Kidney glomerular epithelial cell (primary cell): ENCODE measurements around the gene ZNF248.
"Not testable (repeated sequence)": the region's sequence is repeated elsewhere in the genome, so short reads cannot be mapped to it uniquely, and the experiment has no call there.

Experiments
- DNase-seq: peaks from one replicate; lab custom pipeline; 2025; lab: John Stamatoyannopoulos, UW

ZNF248 gene

GRCh38 chr10:37739181-37739580, 118.2 kb downstream of the ZNF248 start:
- no peak for DNase-seq

DNA sequence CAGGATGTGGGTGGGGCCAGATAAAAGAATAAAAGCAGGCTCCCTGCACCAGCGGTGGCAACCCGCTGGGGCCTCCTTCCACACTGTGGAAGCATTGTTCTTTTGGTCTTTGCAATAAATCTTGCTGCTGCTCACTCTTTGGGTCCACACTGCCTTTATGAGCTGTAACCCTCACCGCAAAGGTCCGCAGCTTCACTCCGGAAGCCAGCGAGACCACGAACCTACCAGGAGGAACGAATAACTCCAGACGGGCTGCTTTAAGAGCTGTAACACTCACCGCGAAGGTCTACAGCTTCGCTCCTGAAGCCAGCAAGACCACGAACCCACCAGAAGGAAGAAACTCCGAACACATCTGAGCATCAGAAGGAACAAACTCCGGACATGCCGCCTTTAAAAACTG, 119.2 kb downstream of the ZNF248 start:
- DNase-seq, result not testable (repeated sequence)

DNA sequence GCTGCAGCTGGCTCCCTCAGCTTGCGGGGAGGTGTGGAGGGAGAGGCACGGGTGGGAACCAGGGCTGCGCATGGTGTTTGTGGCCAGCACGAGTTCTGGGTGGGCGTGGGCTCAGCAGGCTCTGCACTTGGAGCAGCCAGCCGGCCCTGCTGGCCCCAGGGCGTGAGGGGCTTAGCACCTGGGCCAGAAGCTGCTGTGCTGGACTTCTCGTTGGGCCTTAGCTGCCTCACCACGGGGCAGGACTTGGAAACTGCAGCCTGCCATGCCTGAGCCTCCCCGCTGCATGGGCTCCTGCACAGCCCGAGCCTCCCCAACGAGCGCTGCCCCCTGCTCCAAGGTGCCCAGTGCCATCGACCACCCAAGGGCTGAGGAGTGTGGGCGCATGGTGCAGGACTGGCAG, 120.1 kb downstream of the ZNF248 start:
- DNase-seq, result no peak

DNA sequence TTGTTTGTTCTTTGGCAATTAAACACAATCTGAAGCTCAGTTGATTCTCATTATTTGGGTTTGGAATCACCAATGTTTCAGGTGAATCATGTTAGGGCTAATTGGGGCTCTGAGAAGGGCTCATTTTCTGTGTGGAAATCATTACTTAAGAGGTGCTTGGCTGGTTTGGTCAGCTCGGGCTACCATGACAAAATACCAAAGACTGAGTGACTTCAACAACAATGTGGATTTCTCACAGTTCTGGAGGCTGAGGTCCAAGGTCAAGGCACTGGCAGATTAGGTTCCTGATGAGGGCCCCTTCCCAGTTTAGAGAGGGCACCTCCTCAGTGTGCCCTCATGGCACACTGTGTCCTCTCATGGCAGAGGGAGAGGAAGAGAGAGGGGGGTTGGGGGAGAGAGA, 121.3 kb downstream of the ZNF248 start:
- DNase-seq, result no peak

GRCh38 chr10:37734971-37735370, 122.4 kb downstream of the ZNF248 start:
- DNase-seq, result no peak
